GM19043 (cell line): ENCODE measurements around the gene TMEM14A.
"Not testable (repeated sequence)": the region's sequence is repeated elsewhere in the genome, so short reads cannot be mapped to it uniquely, and the experiment has no call there.

Source experiments
- ATAC-seq: cut with Tn5 transposase; IDR thresholded peaks from one replicate; pipeline ENCODE4 v1.9.1; 2021; ENCODE audit warnings: low read depth; ENCODE audit not compliant: unreplicated experiment

Gene TMEM14A

DNA sequence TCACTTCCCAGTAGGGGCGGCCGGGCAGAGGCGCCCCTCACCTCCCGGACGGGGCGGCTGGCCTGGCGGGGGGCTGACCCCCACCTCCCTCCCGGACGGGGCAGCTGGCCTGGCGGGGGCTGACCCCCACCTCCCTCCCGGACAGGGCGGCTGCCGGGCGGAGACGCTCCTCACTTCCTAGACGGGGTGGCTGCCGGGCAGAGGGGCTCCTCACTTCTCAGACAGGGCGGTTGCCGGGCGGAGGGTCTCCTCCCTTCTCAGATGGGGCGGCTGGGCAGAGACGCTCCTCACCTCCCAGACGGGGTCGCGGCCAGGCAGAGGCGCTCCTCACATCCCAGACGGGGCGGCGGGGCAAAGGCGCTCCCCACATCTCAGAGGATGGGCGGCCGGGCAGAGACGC is 15.0 kb upstream of the TMEM14A start:
- ATAC-seq = not testable (repeated sequence)

GRCh38 chr6:52657870-52658269 is 13.0 kb upstream of the TMEM14A start:
- no peak for ATAC-seq

GRCh38 chr6:52661551-52661950 is 9.4 kb upstream of the TMEM14A start:
- no peak for ATAC-seq

DNA sequence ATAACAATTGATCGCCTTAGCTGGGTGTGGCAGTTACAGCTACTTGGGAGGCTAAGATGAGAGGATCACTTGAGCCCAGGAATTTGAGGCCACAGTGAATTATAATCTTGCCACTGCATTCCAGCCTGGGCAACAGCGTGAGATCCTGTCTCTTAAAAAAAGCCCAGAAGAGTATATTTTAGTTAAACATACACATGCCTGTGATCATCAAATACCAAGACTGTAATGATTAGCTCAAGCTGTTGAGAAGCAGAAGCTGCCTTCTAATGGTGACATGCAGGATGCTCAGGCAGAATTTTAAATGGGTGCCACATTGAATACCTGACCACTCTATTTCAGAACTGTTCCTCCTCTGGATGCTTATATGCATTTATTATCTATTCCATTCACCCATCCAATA is 8.9 kb upstream of the TMEM14A start:
- ATAC-seq = no peak

- ATAC-seq = peak; percentile 35
These were observed 7.6 kb upstream of the TMEM14A start for GRCh38 chr6:52663120-52663935.

DNA sequence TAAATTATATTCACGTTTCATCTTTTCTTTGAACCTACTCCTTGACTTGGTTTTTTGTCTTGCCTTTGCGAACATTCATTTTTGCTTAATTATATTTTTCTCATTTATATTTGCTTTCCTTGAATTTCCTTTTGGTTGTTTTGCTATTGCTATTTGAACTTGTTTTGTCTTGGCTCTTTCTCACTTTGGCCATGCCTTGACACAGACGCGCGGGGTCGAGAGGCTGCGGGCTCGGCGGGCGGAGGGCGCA is 7.1 kb upstream of the TMEM14A start:
- no peak for ATAC-seq

DNA sequence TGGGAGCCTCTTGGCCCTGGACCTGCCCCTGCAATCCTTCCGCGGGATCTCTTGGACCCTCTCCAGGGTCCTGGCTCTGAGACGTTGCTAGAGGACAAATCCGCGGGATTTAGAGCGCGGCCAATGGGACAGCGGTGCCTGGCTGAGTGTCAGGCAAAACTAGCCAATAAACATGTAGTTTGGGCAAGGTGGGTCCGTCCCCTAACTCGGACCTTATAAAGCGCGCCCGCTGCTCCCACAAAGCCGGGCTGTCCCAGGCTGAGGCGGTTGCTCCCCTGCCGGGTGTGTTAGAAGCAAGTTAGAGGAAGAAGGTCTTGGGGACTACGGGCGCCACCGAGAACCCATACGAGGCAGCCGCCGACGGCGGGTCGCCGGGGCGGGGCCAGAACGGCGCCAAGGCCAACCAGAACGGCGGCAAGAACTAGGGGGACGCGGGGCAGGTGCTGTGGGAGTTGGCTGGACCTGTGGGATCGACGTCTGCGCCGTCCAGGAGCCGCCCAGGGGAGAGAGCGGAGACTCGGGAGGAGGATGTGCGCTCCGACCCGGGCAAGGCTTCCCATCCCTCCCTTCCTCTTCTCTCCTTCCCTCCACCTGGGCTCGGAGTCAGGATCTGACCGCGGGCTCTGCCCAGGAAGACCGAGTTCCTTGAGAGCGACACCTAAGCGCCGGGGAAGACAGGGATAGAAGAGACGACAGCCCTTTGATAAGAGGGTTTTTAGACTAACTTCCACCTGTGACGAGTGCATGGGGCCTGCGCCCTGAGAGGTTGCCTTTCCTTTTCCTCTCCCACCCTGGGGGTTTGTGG is 6.5 kb upstream of the TMEM14A start:
- ATAC-seq = peak; percentile 92

DNA sequence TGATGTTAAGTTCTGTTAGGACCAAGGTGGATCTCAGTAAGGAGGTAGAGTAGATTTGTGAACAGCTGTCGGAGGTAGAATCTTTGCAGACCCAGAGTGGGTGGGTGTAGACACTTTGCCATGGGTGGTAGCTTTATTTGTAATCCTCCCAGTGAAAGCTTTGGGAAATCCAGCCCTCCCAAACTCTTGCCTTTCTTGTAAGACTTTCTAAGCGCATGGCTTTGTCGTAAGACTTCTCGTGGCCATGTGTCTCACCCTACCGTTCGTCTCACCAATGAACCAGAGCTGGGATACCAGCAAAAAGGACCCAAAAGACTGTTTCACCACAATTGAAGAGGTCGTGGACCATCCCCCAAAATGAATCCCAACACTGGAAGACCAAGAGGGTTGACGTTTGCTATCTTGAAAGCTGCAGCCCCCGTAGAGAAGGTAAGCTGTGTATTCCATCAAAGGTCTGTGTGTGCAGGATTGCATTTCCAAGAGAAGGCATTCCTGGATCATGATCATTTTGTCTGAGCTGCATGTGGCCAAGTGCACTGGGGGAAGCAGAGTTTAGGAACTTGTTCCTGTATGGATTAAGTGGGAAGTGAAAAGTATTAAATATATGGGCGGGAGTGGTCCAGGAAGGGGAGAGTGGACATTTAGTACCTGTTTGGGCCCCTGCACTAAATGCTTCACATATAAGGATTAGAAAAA is 5.8 kb upstream of the TMEM14A start:
- ATAC-seq = no peak

- ATAC-seq = no peak
These were observed 4.8 kb upstream of the TMEM14A start for GRCh38 chr6:52666071-52666470.

GRCh38 chr6:52666523-52666922 is 4.4 kb upstream of the TMEM14A start:
- ATAC-seq = no peak

DNA sequence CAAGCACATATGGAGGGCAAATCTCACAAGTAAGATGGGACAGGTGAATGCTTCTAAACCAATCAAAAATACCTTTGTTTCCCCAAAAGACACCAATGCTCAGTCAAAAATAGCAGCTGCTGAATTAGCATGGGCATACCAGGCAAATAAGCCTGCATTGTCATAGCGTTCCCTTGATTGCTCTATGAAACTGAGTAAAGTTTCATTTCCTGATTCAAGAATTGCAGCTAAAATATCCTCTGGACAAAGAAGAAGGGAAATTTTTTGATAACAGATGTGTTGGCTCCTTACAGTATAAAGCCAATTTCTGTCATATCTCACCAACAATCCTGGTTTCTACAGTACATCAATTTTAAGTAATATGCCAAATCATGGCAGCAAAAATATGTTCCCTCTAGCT is 3.3 kb upstream of the TMEM14A start:
- ATAC-seq = no peak

- ATAC-seq = no peak
These were observed 763 bp downstream of the TMEM14A start for GRCh38 chr6:52671676-52672075.

DNA sequence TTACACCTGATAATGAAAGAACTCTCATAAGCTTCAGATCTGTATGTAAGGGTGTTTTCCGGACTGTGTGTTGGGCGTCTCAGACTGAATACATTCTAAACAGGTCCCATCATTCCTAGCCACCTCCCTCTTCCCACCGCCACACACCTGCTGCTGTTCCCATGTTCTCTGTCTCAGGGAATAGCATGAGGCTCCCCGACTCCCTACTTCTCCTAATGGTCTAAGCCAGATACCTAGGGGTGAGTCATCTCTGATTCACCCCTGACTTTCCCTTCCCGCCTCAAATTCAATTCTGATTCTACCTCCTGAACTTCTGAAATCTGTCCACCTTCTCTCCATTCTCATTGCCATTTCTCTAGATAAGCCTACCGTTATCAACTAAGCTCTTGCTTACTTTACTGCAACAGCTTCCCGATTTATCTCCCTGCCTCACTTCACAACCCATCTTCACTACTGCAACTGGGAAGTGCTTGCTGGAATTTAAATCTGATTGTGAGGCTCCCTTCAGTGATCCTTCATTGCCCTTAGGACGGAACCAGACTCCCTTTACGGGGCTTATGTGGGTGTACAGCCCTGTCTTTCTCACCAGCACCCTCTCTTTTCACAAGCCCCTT is 1.6 kb downstream of the TMEM14A start:
- ATAC-seq = no peak

DNA sequence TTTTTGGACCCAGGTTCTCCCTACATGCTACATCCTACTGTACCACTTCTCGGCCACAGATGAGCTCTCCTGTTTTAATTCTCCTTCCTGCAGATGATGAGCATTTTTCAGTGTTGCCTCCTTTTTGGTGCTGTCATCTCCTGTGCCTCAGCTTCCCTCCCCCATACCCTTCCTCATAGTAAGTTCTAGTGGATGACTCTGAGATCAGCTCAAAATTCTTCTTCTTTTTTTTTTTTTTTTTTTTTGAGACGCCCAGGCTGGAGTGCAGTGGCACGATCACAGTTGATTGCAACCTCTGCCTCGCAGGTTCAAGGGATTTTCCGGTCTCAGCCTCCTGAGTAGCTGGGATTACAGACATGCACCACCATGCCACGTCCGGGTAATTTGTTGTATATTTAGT is 3.8 kb downstream of the TMEM14A start:
- ATAC-seq = no peak

- ATAC-seq = no peak
These were observed 4.5 kb downstream of the TMEM14A start for GRCh38 chr6:52675372-52675771.

GRCh38 chr6:52676631-52677030 is 5.7 kb downstream of the TMEM14A start:
- ATAC-seq = not testable (repeated sequence)

DNA sequence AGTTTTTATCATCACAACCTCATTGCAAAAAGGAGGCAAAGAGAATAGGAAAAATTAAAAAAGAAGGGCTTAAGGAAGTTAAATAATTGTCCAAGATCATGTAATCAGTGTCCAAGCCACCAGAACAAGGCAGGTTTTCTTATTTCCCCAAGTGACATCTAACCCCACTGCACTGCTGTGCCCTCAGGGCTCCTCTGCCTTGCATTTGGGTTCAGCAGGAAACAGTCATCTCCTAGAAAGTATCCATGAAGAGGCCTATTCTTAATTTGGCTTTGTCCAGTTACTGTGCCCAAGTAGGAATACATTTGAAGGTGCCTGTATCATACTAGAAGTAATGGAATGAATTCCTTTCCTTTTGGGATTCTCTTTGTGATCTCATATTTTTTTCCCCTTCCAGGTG is 10.5 kb downstream of the TMEM14A start:
- ATAC-seq = no peak

GRCh38 chr6:52686878-52687699 is 16.2 kb downstream of the TMEM14A start:
- no peak for ATAC-seq

- ATAC-seq = no peak
These were observed 18.9 kb downstream of the TMEM14A start for GRCh38 chr6:52689857-52690256.

- no peak for ATAC-seq
These were observed 20.8 kb downstream of the TMEM14A start for GRCh38 chr6:52691718-52692117.
